NCI-H748 (cell line): ENCODE results near the gene GAK.

ENCODE experiments used
- DNase-seq: peaks from one replicate; lab custom pipeline; 2025; ENCODE audit not compliant: unreplicated experiment; lab: John Stamatoyannopoulos, UW

GAK gene

DNA sequence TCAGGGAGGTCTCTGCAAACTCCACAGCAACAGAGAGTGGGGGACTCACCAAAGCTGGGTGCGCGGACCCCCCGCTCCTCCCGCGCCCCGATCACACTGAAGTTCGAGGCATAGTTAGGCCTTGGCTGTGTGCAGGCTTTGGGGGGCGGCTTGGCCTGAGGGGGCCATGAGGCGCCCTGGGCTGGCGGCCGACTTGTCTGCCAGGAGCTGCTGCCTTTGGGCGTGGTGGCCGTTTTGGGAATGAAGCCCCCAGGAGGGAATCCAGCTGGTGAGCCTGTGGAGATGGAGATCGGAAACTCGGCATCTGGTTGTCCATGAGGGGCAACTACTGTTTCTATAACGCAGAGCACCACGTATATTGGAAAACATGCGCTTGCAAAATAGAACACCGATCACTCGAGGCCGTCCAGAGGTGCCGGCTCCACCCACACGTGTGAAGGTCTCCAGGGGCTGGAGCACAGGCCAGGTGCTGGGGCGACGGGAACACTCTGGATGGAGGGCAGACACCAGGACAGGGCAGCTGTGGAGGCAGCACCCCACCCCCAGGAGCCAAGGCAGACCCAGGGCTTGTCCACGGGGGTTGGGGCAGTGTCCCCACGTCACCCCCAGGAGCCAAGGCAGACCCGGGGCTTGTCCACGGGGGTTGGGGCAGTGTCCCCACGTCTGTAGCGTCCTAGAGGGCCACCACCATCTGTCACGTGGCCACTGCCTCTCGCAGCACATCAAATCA is 80.2 kb downstream of the GAK start:
- no peak for DNase-seq

- no peak for DNase-seq
Measured at GRCh38 chr4:850323-850945, 81.7 kb downstream of the GAK start.

DNA sequence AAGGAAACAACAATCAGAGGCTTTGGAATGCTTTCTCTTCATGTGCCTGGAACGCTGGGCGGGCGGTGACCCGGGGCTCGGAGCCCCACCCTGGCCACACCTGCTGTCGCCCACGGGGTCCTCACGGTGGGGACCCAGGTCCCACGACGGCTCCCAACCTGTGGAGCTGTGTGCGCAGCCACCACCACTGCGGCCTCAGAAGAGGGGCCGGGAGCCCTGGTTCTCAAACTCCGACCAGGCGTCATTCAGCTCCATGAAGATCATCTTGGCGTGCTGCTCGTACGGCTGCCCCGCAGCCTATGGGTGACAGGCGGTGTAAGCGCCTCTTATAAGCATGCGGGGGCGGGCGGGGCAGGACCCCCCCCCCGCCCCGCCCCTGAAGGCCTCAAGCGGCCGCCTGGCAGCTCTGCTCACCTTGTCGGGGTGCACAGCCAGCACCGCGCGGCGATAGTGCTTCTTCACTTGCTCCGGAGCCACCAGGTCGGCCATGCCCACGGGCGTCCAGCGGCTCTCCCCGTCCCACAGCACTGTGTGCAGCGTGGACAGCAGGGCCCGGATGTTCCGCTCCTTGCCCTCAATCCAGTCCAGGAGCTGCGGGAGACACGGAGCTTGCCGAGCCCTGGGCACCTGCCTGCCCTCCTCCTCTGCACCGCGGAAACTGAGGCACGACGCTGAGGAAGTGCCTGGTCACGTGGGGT is 82.5 kb downstream of the GAK start:
- DNase-seq = no peak

DNA sequence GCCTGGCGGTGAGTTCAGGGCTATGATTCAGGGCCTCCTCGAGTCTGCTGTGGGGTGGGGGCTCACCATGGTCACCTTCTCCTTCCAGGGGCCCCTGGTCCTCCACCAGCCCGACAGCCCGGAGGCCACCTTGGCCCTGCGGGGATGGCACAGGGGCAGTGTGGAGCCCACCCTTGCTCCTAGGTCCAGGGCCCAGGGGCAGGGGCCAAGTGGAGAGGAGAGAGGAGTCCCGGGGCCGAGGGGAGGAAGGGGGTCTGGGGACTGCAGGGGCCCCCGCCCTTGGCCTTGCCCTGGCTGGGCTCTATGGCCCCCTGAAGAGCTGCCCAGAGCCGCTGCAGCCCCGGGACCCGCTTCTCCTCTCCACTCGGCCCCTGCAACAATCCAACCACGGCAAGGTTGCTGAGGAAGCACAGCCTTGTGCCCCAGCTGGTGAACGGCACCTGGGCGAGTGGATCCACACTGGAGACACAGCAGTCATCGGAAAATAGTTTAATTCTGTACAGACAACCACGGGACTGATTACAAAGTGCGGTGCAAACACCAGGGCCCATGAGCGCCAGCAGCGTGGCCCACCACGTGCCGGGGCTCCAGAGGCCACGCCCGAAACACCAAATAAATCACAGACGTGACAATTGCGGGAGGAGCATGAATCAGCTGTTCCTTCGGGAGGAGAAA is 83.2 kb downstream of the GAK start:
- DNase-seq = no peak

- no peak for DNase-seq
Measured at GRCh38 chr4:848307-848691, 83.8 kb downstream of the GAK start.

DNA sequence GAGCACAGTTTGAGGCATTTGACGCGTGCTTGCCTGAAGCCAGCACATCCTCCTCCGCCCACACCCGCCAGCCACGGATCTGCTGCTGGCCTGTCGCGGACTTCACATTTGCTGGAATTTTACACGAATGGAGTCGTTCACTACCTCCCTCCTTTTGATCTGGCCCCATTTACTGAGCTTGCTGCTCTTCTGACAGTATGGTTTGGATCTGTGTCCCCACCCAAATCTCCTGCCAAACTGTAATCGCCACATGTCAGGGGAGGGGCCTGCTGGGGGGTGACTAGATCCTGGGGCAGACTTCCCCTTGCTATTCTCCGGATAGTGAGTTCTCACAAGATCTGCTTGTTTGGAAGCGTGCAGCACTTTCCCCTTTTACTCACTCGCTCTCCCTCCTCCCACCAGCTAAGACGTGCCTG is 86.3 kb downstream of the GAK start:
- DNase-seq = no peak

DNA sequence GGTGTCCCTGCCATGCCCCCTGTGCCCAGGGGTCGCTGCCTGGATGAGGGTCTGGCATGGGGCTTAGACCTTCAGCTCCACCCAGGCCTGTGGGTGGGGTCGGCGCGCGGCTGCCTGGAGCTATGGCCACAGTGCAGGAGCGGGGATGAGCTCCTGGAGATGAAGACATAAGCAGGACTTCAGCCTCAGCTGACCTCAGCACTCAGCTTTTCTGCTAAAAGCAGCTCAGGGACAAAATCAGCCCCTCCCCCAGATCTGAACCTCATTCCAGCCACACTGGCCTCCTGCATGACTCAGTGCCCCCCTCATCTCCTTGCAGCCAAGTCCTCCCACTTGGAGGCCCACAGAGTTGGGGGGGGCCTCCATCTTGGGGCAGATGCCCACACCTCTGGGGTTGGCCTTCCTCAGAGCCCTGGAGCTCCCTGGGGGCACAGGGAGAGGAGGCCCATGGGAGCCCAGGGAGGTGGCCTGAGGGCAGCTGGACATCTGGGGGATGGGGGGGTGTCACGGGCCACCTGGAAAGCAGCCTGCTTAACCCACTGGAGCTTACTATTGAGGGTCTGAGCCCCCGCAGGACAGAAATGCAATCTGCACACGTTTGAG is 86.8 kb downstream of the GAK start:
- DNase-seq = no peak

- no peak for DNase-seq
Measured at GRCh38 chr4:844752-845232, 87.3 kb downstream of the GAK start.

GRCh38 chr4:839675-840443 is 92.3 kb downstream of the GAK start:
- no peak for DNase-seq

DNA sequence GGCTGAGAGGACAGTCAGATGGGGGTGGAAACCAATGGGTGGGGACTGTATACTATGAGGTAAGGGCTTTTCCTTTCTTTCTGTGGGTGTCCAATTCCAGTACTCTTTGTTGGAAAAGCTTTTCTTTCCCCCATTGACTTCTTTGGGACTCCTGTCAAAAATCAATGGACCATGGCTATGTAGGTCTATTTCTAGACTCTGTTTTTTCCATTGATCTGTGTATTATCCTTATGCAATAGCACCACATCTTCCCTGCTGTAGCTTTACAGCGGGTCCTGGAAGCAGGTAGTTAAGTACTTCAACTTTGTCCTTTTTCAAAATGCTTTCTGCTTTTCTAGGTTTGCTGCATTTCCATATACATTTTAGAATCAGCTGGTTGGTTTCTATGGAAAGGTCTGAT is 94.3 kb downstream of the GAK start:
- no peak for DNase-seq

- no peak for DNase-seq
Measured at GRCh38 chr4:836750-837301, 95.3 kb downstream of the GAK start.

DNA sequence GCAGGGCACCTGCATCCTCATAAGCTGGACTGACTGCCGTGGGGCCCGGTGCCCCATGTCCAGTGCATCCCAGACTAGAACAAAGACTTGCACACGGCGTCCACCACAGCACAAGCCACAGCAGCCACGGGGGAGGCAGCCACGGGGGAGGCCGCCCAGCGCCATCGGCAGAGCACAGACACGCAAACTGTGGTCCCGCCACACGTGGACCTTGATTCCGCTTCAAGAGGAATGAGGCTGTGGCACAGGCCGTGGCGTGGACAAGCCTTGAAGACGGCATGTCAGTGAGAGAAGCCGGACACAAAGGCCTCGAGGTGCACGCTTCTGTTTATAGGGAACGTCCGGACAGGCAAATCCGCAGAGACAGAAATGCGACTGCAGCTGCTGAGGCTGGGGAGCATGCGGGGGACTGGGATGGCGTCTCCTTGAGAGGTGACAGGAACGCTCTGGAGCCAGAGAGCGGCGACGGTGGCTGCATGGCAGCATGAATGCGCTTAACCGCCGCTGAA is 96.1 kb downstream of the GAK start:
- DNase-seq = no peak

DNA sequence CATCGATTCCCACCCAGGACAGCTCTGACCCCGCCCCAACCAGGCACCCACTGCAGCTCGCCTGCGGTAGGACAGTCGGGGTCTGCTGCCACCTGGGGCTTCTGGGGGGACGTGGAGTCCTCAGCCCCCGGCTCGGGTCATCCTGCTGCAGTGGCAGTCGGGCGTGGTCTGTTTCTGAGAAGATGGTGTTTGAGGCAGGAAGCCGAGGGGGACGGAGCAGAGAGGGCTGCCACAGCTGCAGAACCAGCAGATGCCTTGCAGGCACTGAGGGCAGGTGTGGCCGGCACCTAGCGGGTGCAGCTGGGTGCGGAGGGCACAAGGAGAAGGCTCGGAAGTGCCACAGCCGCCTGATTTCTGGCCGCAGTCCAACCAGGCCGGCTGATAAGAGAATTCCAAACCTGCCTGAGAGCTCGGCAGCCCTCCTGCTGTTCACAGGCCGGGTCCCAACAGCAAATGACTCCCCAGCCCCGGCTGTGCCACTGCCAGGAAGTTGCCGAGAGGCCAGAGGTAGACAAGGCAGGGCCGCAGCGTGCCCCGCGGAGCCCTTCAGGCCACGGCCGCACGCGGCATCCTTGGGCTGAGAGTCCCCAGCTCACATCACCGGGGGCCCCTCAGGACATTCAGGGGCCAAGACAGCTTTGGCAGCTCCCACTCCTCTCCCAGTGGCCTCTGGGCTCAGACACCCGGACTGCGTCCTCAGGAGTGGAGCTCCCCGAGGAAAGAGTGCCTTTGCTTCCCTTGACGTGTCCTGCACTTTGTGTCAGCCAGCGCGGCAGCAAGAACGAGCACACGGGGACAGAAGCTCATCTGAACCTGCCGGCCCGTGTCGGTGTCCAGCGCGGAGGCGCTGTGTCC is 96.7 kb downstream of the GAK start:
- peak; percentile 2 for DNase-seq

DNA sequence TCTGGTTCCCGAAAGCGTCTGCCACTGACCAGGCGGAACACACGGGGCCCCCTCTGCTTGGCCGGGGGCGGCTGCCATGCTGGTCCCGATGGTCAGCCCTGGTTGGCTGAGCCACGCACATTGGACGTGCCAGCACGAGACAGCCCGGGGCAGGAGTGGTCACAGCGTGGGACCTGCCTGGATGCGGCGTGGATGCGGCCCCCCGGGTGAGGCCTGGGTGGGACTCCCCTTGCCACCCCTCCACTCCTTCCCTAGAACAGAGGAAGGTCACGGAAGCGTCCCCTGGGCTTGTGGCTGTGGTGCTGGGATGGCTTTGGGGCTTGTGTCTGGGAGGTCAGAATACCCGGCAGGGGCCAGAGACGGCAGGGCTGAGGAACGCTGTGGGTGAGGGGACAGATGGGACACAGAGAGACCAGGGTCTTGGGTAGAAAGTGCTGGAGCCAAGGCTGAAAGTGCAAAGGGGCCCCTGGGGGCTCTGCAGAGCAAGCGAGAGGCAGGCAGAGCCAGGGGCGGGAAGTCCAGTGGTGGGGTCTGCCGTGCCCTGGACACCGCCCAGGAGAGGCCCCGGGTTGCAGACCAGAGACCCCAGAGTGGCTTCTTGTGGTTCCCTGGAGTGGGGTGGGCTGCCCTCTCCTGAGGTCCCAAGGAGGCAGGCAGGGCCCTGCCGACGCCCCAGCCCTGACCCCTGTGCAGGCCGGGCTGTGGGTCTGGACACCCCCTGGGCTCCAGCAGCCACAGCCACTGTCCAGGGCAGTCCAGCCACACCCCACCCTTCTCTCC is 97.6 kb downstream of the GAK start:
- no peak for DNase-seq

- no peak for DNase-seq
Measured at GRCh38 chr4:833731-834367, 98.3 kb downstream of the GAK start.

DNA sequence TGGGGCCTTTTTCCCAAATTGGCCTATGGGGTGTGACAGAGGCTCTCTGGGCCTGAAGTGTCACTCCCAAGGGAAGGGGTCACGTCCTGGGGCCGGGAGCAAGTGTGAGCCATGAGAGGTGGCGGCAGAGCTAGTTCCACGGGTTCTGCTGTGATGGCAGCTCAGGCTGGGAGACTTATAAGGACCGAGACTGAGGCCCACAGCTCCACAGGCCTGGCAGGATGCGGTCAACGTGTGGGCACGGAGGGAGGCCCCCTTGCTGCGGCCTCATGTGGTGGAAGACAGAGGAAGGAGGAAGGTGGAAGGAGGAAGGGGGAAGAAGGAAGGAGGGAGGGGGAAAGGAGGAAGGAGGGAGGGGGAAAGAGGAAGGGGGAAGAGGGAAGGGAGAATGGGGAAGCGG is 99.0 kb downstream of the GAK start:
- DNase-seq = no peak

- DNase-seq = no peak
Measured at GRCh38 chr4:832536-832935, 99.6 kb downstream of the GAK start.

DNA sequence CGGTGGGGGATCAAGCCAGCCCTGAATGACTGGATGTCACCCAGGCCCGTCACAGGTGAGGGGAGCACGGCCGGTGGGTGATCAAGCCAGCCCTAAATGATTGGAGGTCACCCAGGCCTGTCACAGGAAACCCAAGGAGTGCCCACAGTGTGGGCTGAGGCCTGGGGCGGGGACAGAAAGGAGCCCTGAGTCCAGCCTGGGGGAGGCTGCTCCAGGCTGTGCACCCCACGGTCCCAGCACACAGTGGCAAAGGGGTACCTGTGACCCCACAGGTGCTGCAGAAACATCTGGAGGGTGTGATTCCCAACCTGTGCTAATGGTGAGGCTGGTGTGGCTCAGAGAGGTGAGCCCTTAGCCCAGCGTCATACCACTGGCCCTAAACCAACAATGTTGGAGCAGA is 100.0 kb downstream of the GAK start:
- no peak for DNase-seq
